H1 (cell line): ENCODE data around the gene DYRK1A. TPM values are rescaled to one million over a fixed set of nuclear protein-coding genes. Genes with fewer than 3 reads are reported as not detected.

ENCODE experiments used
- CTCF ChIA-PET: fragments of 300-600 bp; sonication (Branson Sonifier 250); formaldehyde crosslinking; loops from one replicate; lab custom pipeline; 2021; ENCODE audit not compliant: partially characterized antibody; lab: Charles Lee
- POLR2A ChIA-PET: fragments of 300-600 bp; sonication (Branson Sonifier 250); formaldehyde crosslinking; loops from one replicate; lab custom pipeline; 2021; ENCODE audit warnings: inconsistent platforms; ENCODE audit not compliant: partially characterized antibody; lab: Charles Lee
- DNase-seq, 2 experiments: peaks; one replicate each; pipeline versions ENCODE4 v3.0.0 to v3.0.0-alpha.2; 2010 to 2022; ENCODE audit warnings: low spot score in 2 of 2, low read depth in 1 of 2, mixed read lengths in 1 of 2
- FAIRE-seq: peaks from 2 replicates; lab custom pipeline; 2011; peaks lifted over from hg19 to GRCh38; lab: Jason Lieb, UNC
- H2AFZ ChIP-seq: 2 replicates; pipeline ENCODE4 v1.8.1; 2012; ENCODE audit warnings: low read length, inconsistent platforms
- H2AK5ac ChIP-seq: 2 replicates; pipeline ENCODE4 v1.6.1; 2013; ENCODE audit warnings: low read depth, low read length
- H2BK120ac ChIP-seq: replicated peaks from 2 replicates; pipeline ENCODE3; 2013; ENCODE audit warnings: low read depth, low read length, inconsistent platforms
- H2BK12ac ChIP-seq: 2 replicates; pipeline ENCODE4 v1.6.1; 2013; ENCODE audit warnings: low read depth, low read length
- H2BK15ac ChIP-seq: 2 replicates; pipeline ENCODE4 v1.6.1; 2013; ENCODE audit warnings: low read length
- H2BK20ac ChIP-seq: 2 replicates; pipeline ENCODE4 v1.6.1; 2013; ENCODE audit warnings: low read length
- H2BK5ac ChIP-seq: 2 replicates; pipeline ENCODE4 v1.6.1; 2013; ENCODE audit warnings: low read depth, low read length
- H3K14ac ChIP-seq: 2 replicates; pipeline ENCODE4 v1.6.1; 2013; ENCODE audit warnings: inconsistent platforms; ENCODE audit not compliant: insufficient read length
- H3K18ac ChIP-seq: 2 replicates; pipeline ENCODE4 v1.6.1; 2013; ENCODE audit warnings: low read length; ENCODE audit errors: extremely low read depth
- H3K23ac ChIP-seq: 2 replicates; pipeline ENCODE4 v1.6.1; 2013; ENCODE audit warnings: inconsistent platforms; ENCODE audit not compliant: insufficient read length
- H3K23me2 ChIP-seq: 2 replicates; pipeline ENCODE4 v1.6.1; 2013; ENCODE audit warnings: low read depth, low read length
- H3K27ac ChIP-seq: 2 replicates; pipeline ENCODE4 v1.6.1; 2011; ENCODE audit warnings: low read depth, low read length, inconsistent platforms
- H3K27me3 ChIP-seq, 4 experiments: replicated peaks in 1 of 4; 1 replicate in 1 of 4; 2 replicates in 3 of 4; pipeline versions ENCODE4 v1.6.1 to v1.8.1; 2011 to 2013; ENCODE audit warnings: low read length in 3 of 4, mild to moderate bottlenecking in 3 of 4, inconsistent platforms in 2 of 4, mixed read lengths in 2 of 4, moderate library complexity in 1 of 4; ENCODE audit not compliant: control insufficient read depth in 3 of 4, insufficient read depth in 3 of 4; ENCODE audit errors: extremely low read depth in 1 of 4
- H3K36me3 ChIP-seq, 4 experiments: 2 replicates each; pipeline versions ENCODE4 v1.6.1 to v1.8.1; 2011 to 2013; ENCODE audit warnings: mild to moderate bottlenecking in 4 of 4, low read length in 3 of 4, moderate library complexity in 2 of 4, control low read depth in 1 of 4, inconsistent platforms in 1 of 4; ENCODE audit not compliant: insufficient read depth in 4 of 4, control insufficient read depth in 2 of 4
- H3K4ac ChIP-seq: replicated peaks from 2 replicates; pipeline ENCODE3; 2013; ENCODE audit warnings: low read length, low read depth, mixed read lengths, inconsistent platforms; ENCODE audit not compliant: insufficient read length
- H3K4me1 ChIP-seq, 4 experiments: replicated peaks in 1 of 4; 1 replicate in 1 of 4; 2 replicates in 3 of 4; pipeline versions ENCODE4 v1.6.1 to v1.8.1; 2011 to 2013; ENCODE audit warnings: low read length in 3 of 4, inconsistent platforms in 2 of 4, mixed read lengths in 1 of 4; ENCODE audit not compliant: insufficient read depth in 4 of 4, control insufficient read depth in 3 of 4
- H3K4me2 ChIP-seq, 2 experiments: 2 replicates each; pipeline versions ENCODE4 v1.6.1 to v1.8.1; 2011 to 2013; ENCODE audit warnings: low read depth in 2 of 2, low read length in 2 of 2, control low read depth in 1 of 2, inconsistent platforms in 1 of 2, mild to moderate bottlenecking in 1 of 2; ENCODE audit not compliant: insufficient read depth in 1 of 2
- H3K4me3 ChIP-seq, 4 experiments: fragments of 200-600, 300-600 bp in 1 of 4; sonication (generic), shearing (Covaris generic), sonication (Bioruptor Twin) in 1 of 4; 2 replicates each; pipeline versions ENCODE4 v1.5.1 to v1.8.1; 2011 to 2016; ENCODE audit warnings: low read length in 4 of 4, low read depth in 3 of 4, control low read depth in 2 of 4, inconsistent platforms in 2 of 4, mild to moderate bottlenecking in 2 of 4, mixed read lengths in 1 of 4, moderate library complexity in 1 of 4; ENCODE audit not compliant: insufficient read depth in 2 of 4; ENCODE audit errors: extremely low read depth in 1 of 4
- H3K56ac ChIP-seq: replicated peaks from 2 replicates; pipeline ENCODE3; 2013; ENCODE audit warnings: low read depth, mild to moderate bottlenecking, mixed read lengths, low read length, inconsistent platforms; ENCODE audit not compliant: insufficient read length
- H3K79me1 ChIP-seq: 2 replicates; pipeline ENCODE4 v1.6.1; 2013; ENCODE audit warnings: low read depth, low read length, control low read depth
- H3K79me2 ChIP-seq, 2 experiments: 2 replicates each; pipeline versions ENCODE4 v1.6.1 to v1.8.1; 2012 to 2013; ENCODE audit warnings: low read length in 2 of 2, mild to moderate bottlenecking in 2 of 2, inconsistent platforms in 1 of 2; ENCODE audit not compliant: insufficient read depth in 2 of 2, control insufficient read depth in 1 of 2
- H3K9ac ChIP-seq, 4 experiments: replicated peaks in 1 of 4; 1 replicate in 1 of 4; 2 replicates in 3 of 4; pipeline versions ENCODE4 v1.6.1 to v1.8.1; 2011 to 2013; ENCODE audit warnings: low read depth in 3 of 4, low read length in 3 of 4, control low read depth in 2 of 4, mild to moderate bottlenecking in 2 of 4, moderate library complexity in 2 of 4, inconsistent platforms in 1 of 4; ENCODE audit errors: extremely low read depth in 1 of 4
- H3K9me3 ChIP-seq, 2 experiments: 2 replicates each; pipeline versions ENCODE4 v1.6.1 to v1.8.1; 2012 to 2013; ENCODE audit warnings: mild to moderate bottlenecking in 2 of 2, moderate library complexity in 2 of 2, control low read depth in 1 of 2, inconsistent platforms in 1 of 2, low read depth in 1 of 2, low read length in 1 of 2, mixed read lengths in 1 of 2; ENCODE audit not compliant: insufficient read depth in 2 of 2
- H4K20me1 ChIP-seq, 2 experiments: replicated peaks in 1 of 2; 2 replicates each; pipeline versions ENCODE3 to v1.8.1; 2011 to 2013; ENCODE audit warnings: inconsistent platforms in 2 of 2, low read length in 2 of 2, mild to moderate bottlenecking in 1 of 2; ENCODE audit not compliant: insufficient read depth in 2 of 2, control insufficient read depth in 1 of 2
- H4K5ac ChIP-seq: 2 replicates; pipeline ENCODE4 v1.6.1; 2013; ENCODE audit warnings: low read length, low read depth, mixed read lengths, inconsistent platforms; ENCODE audit not compliant: insufficient read length
- H4K8ac ChIP-seq: 2 replicates; pipeline ENCODE4 v1.8.0; 2013; ENCODE audit warnings: mild to moderate bottlenecking, moderate library complexity, low read length, inconsistent platforms; ENCODE audit not compliant: insufficient read depth; ENCODE audit errors: extremely low read depth
- H4K91ac ChIP-seq: replicated peaks from 2 replicates; pipeline ENCODE3; 2013; ENCODE audit warnings: low read length, mixed read lengths, inconsistent platforms; ENCODE audit not compliant: insufficient read length
- KDM5A ChIP-seq: fragments of 200-600 bp; IDR thresholded peaks from 2 replicates; pipeline ENCODE4 v1.7.1; 2012; ENCODE audit warnings: mild to moderate bottlenecking, low read length, inconsistent platforms, mixed read lengths
- RAD21 ChIP-seq, 2 experiments: IDR thresholded peaks in 1 of 2; conservative IDR thresholded peaks in 1 of 2; 2 replicates each; pipeline ENCODE4 v1.6.1; 2011; ENCODE audit warnings: low read depth in 2 of 2, low read length in 2 of 2, improper control_type of control experiment in 1 of 2, inconsistent platforms in 1 of 2, mild to moderate bottlenecking in 1 of 2, moderate library complexity in 1 of 2
- SP1 ChIP-seq: IDR thresholded peaks from 2 replicates; pipeline ENCODE4 v1.6.1; 2011; ENCODE audit warnings: low read depth, low read length
- WGBS, 2 experiments: shearing (Covaris generic) in 1 of 2; methylation state at CpG; one replicate each; pipeline versions ENCODE4 v1.1.6 to v1.1.7; 2013 to 2015; ENCODE audit warnings: low lambda C conversion rate in 2 of 2, mixed read lengths in 2 of 2, inconsistent platforms in 1 of 2, low coverage in 1 of 2, missing lambda C conversion rate in 1 of 2; ENCODE audit not compliant: insufficient replicate concordance in 2 of 2, insufficient coverage in 1 of 2, insufficient read length in 1 of 2; ENCODE audit errors: extremely low coverage in 1 of 2, missing lambda C conversion rate in 1 of 2; 5-methylcytosine and 5-hydroxymethylcytosine counted together
- polyA plus RNA-seq, 7 experiments: library from polyadenylated mRNA; depleted of rRNA in 3 of 7; stranded (reverse) in 5 of 7; unstranded in 2 of 7; fragments of >200 nt in 5 of 7; fragments of 200-250 nt in 2 of 7; gene quantifications; 1 replicate in 5 of 7; 2 replicates in 1 of 7; 4 replicates in 1 of 7; pipeline versions ENCODE4 v1.2.1 to v1.2.3, GENCODE V29; 2011 to 2013; ENCODE audit warnings: missing spikeins in 2 of 7, mixed read lengths in 2 of 7
- total RNA-seq: library from RNA; stranded (reverse); fragmentation: NEBNext Ultra II Directional; extraction: Animal tissue kit (Norgen Biotek cat#: 25700); gene quantifications from 2 replicates; pipeline ENCODE4 v1.2.1, GENCODE V29; 2021

DYRK1A gene
- total and polyA plus RNA-seq, 2 of the 8 experiments (the other 6 are each of a cell fraction or from before 2014, with no cell fraction given): 61.1 to 62.2 TPM

GRCh38 chr21:37516998-37517397 is 150.4 kb downstream of the DYRK1A start:
- no peak overlapping the region for H4K91ac ChIP-seq
- peaks cover 3 to 17% (median 13%) of the 10 kb centered on the region in 4 experiments for H3K4me1 ChIP-seq
- ChIA-PET POLR2A (no interaction called here), CTCF (interaction anchor here (0.6 to 1.1 kb wide), 3 partner anchors 13 to 342 kb away, joined by 3 read pairs; no protein-coding TSS in a partner anchor)
- H3K18ac ChIP-seq: no peak overlapping the region
- H3K23ac ChIP-seq: no peak overlapping the region
- H3K14ac ChIP-seq: no peak overlapping the region
- no peak overlapping the region for H3K4me2 ChIP-seq
- H4K5ac ChIP-seq: no peak overlapping the region
- H2AK5ac ChIP-seq: no peak overlapping the region
- no peak for FAIRE-seq
- no peaks in the 10 kb centered on the region for H3K27me3 ChIP-seq
- no peak overlapping the region for H3K56ac ChIP-seq
- no peak overlapping the region for H2BK5ac ChIP-seq
- H3K9me3 ChIP-seq: no peaks in the 10 kb centered on the region
- no peak overlapping the region for H2AFZ ChIP-seq
- H2BK12ac ChIP-seq: no peak overlapping the region
- H3K27ac ChIP-seq: no peak overlapping the region
- H3K4ac ChIP-seq: no peak overlapping the region
- no peak overlapping the region for H2BK20ac ChIP-seq
- no peaks in the 10 kb centered on the region for H4K20me1 ChIP-seq
- H2BK15ac ChIP-seq: no peak overlapping the region
- no peak overlapping the region for H2BK120ac ChIP-seq
- H3K36me3 ChIP-seq: peaks cover 4 to 25% (median 17%) of the 10 kb centered on the region in 4 experiments; a peak in 7 of 8 replicates
- 93% methylated on average over 7 of the region's 7 CpGs; no CpG with 5 or more reads in 1 of the 2 experiments for WGBS, 2 experiments
- H3K79me2 ChIP-seq: peaks cover 3 to 16% of the 10 kb centered on the region in 2 experiments; a peak in 2 of 4 replicates
- H3K79me1 ChIP-seq: no peaks in the 10 kb centered on the region
- H3K9ac ChIP-seq: no peak overlapping the region
- H3K4me3 ChIP-seq: no peak overlapping the region
- TF ChIP-seq RAD21 (IDR thresholded peaks at IDR 0.05 in 1 of 2, conservative IDR thresholded peaks at IDR 0.05 in 1 of 2; ENCODE audit: low read depth in 2 of 2, low read length in 2 of 2) (no peak), SP1 (no peak), KDM5A (no peak)
- no peak for DNase-seq
- no peaks in the 10 kb centered on the region for H3K23me2 ChIP-seq
- H4K8ac ChIP-seq: no peak overlapping the region
